ENCODE data around the gene SYNE1. TPM values are rescaled to one million over a fixed set of nuclear protein-coding genes. Genes with fewer than 3 reads are reported as not detected.

SYNE1 gene
- total RNA-seq, 2 experiments from 2014 or later, result 29.5 to 35.1 TPM

- ChIA-PET POLR2A (interaction anchor here (0.7 kb wide), 1 partner anchor 13 kb away, joined by 3 read pairs; no protein-coding TSS in a partner anchor), CTCF (interaction anchor here (1.1 to 2.0 kb wide), 5 partner anchors 9 to 106 kb away, joined by 3 to 8 read pairs (median 4); no protein-coding TSS in a partner anchor)
- H3K27ac Mint-ChIP-seq, result peak overlapping the region; percentile 84
- peak; percentile 61 for ATAC-seq
- peaks cover 20% of the 10 kb centered on the region for H3K36me3 Mint-ChIP-seq (ENCODE audit: low read depth)
- H3K4me1 Mint-ChIP-seq (ENCODE audit: low read depth), result peaks cover 23% of the 10 kb centered on the region
- DNase-seq, result peak; percentile 48
- H3K4me3 Mint-ChIP-seq, result peak overlapping the region; percentile 72
- H3K27me3 Mint-ChIP-seq, result no peaks in the 10 kb centered on the region
- intact Hi-C loops (cut with micrococcal nuclease), result no loop called here
- no peaks in the 10 kb centered on the region for H3K9me3 Mint-ChIP-seq
- peak; percentile 11 for TF ChIP-seq CTCF (IDR thresholded peaks at IDR 0.05)
Observed at GRCh38 chr6:152232501-152233151, 404.5 kb downstream of the SYNE1 start.

GRCh38 chr6:152229330-152229729, 407.8 kb downstream of the SYNE1 start:
- Mint-ChIP-seq H3K36me3 (ENCODE audit: low read depth) (peaks cover 24% of the 10 kb centered on the region), H3K4me3 (no peak overlapping the region), H3K27me3 (no peaks in the 10 kb centered on the region), H3K27ac (no peak overlapping the region), H3K9me3 (no peaks in the 10 kb centered on the region), H3K4me1 (ENCODE audit: low read depth) (peaks cover 21% of the 10 kb centered on the region)
- no peak for ATAC-seq
- no peak for DNase-seq
- no peak for TF ChIP-seq CTCF (IDR thresholded peaks at IDR 0.05)
- intact Hi-C loops (cut with micrococcal nuclease), result no loop called here
- CTCF ChIA-PET, result interaction anchor here (0.7 to 1.7 kb wide), 4 partner anchors 9 to 110 kb away, joined by 3 to 5 read pairs (median 4); no protein-coding TSS in a partner anchor
- POLR2A ChIA-PET, result interaction anchor here (0.6 kb wide), 1 partner anchor 9 kb away, joined by 3 read pairs; no protein-coding TSS in a partner anchor

GRCh38 chr6:152226119-152226518, 411.0 kb downstream of the SYNE1 start:
- ATAC-seq (peak; percentile 42), DNase-seq (no peak)
- Mint-ChIP-seq H3K9me3 (peaks cover 10% of the 10 kb centered on the region), H3K4me3 (no peak overlapping the region), H3K4me1 (ENCODE audit: low read depth) (peaks cover 6% of the 10 kb centered on the region), H3K27ac (peak overlapping the region; percentile 42), H3K27me3 (no peaks in the 10 kb centered on the region), H3K36me3 (ENCODE audit: low read depth) (peaks cover 43% of the 10 kb centered on the region)
- TF ChIP-seq CTCF (IDR thresholded peaks at IDR 0.05), result no peak
- intact Hi-C loops (cut with micrococcal nuclease), result no loop called here
- ChIA-PET POLR2A (no interaction called here), CTCF (interaction anchor here (1.2 to 1.4 kb wide), 3 partner anchors 42 to 113 kb away, joined by 3 read pairs; no protein-coding TSS in a partner anchor)

GRCh38 chr6:152225241-152225934, 411.8 kb downstream of the SYNE1 start:
- no peaks in the 10 kb centered on the region for H3K27me3 Mint-ChIP-seq
- H3K9me3 Mint-ChIP-seq, result peaks cover 10% of the 10 kb centered on the region
- TF ChIP-seq CTCF (IDR thresholded peaks at IDR 0.05), result no peak
- intact Hi-C loops (cut with micrococcal nuclease), result no loop called here
- DNase-seq, result no peak
- ATAC-seq, result no peak
- POLR2A ChIA-PET, result no interaction called here
- no peak overlapping the region for H3K27ac Mint-ChIP-seq
- peaks cover 42% of the 10 kb centered on the region for H3K36me3 Mint-ChIP-seq (ENCODE audit: low read depth)
- CTCF ChIA-PET, result interaction anchor here (1.2 to 1.4 kb wide), 2 partner anchors 43 to 113 kb away, joined by 3 read pairs; no protein-coding TSS in a partner anchor
- H3K4me1 Mint-ChIP-seq (ENCODE audit: low read depth), result peaks cover 6% of the 10 kb centered on the region
- no peak overlapping the region for H3K4me3 Mint-ChIP-seq

GRCh38 chr6:152223636-152224035, 413.5 kb downstream of the SYNE1 start:
- no peak for DNase-seq
- peaks cover 52% of the 10 kb centered on the region for H3K36me3 Mint-ChIP-seq (ENCODE audit: low read depth)
- H3K27ac Mint-ChIP-seq, result no peak overlapping the region
- H3K4me3 Mint-ChIP-seq, result no peak overlapping the region
- no peak for ATAC-seq
- H3K27me3 Mint-ChIP-seq, result no peaks in the 10 kb centered on the region
- no peak for TF ChIP-seq CTCF (IDR thresholded peaks at IDR 0.05)
- CTCF ChIA-PET, result no interaction called here
- H3K9me3 Mint-ChIP-seq, result peaks cover 10% of the 10 kb centered on the region
- intact Hi-C loops (cut with micrococcal nuclease), result no loop called here
- POLR2A ChIA-PET, result interaction anchor here (0.6 kb wide), 1 partner anchor 34 kb away, joined by 3 read pairs; no protein-coding TSS in a partner anchor
- peaks cover 6% of the 10 kb centered on the region for H3K4me1 Mint-ChIP-seq (ENCODE audit: low read depth)

Data from activated CD8-positive, alpha-beta T cell treated with anti-CD3 and anti-CD28 coated beads for 36 hours (primary cell).